Mucosa of descending colon (tissue), 3 donors: ENCODE results near the gene NKX1-2. TPM values are rescaled to one million over a fixed set of nuclear protein-coding genes. Genes with fewer than 3 reads are reported as not detected.

Experiments
- ATAC-seq: fragments of 200-7000 bp; cut with Tn5 transposase; one replicate; pipeline ENCODE4 v1.9.1; 2020; ENCODE audit warnings: mild to moderate bottlenecking, moderate library complexity
- DNase-seq, 3 donors: peaks; one replicate each; pipeline ENCODE4 v3.0.0-alpha.2; 2020
- H3K36me3 ChIP-seq: fragments of 200-600 bp; one replicate; pipeline ENCODE4 v1.8.0; 2021; ENCODE audit warnings: low read depth, mild to moderate bottlenecking
- H3K4me1 ChIP-seq: fragments of 200-600 bp; one replicate; pipeline ENCODE4 v1.8.0; 2021; ENCODE audit warnings: low read depth, mild to moderate bottlenecking
- H3K4me3 ChIP-seq: fragments of 200-600 bp; one replicate; pipeline ENCODE4 v1.8.0; 2021; ENCODE audit warnings: mild to moderate bottlenecking
- H3K9me3 ChIP-seq: fragments of 200-600 bp; one replicate; pipeline ENCODE4 v1.8.0; 2021; ENCODE audit warnings: mild to moderate bottlenecking
- CTCF ChIP-seq: fragments of 200-600 bp; IDR thresholded peaks from one replicate; pipeline ENCODE4 v1.8.0; 2022; ENCODE audit warnings: antibody characterized with exemption, mild to moderate bottlenecking
- intact Hi-C, 2 donors: fragments of 100-400 bp; cut with DNase I in 1 of 2; cut with micrococcal nuclease in 1 of 2; formaldehyde crosslinking; loops; one replicate each; pipeline versions ENCODE4 v1.11.0 to v1.11.1; 2022; cut with DNase I, micrococcal nuclease
- total RNA-seq, 3 donors: library from RNA; stranded (reverse); fragmentation: NEBNext Ultra II Directional in 2 of 3; extraction: Animal tissue kit (Norgen Biotek cat#: 25700) in 2 of 3; gene quantifications; one replicate each; pipeline versions ENCODE4 v1.2.1 to v1.2.4, GENCODE V29; 2021 to 2023
- donor health status: DM: no; HTN: no; CAD: no; lungs with moderate emphysema.
- donor health status: DM: no; HTN: no; CAD: no.
- donor health status: DM: no; HTN: yes; CAD: no.

The NKX1-2 gene
- total RNA-seq, 3 donors from 2014 or later: not detected

- peak; percentile 98 for ATAC-seq
- peak; percentile 97 to 99 (median 98) for DNase-seq
- intact Hi-C loops: no loop called here
- Histone ChIP-seq H3K9me3 (no peaks in the 10 kb centered on the region), H3K4me3 (peak within 1 kb of the TSS; percentile 54), H3K36me3 (no peaks in the 10 kb centered on the region), H3K4me1 (peaks cover 20% of the 10 kb centered on the region)
- TF ChIP-seq CTCF: no peak
These were observed 30.9 kb downstream of the NKX1-2 start, which contains the start of gene OAT for GRCh38 chr10:124418726-124419501. OAT (minus strand) TSS chr10:124418923; CDS start chr10:124412171, 6,752 bp downstream.

- ATAC-seq: peak; percentile 68
- Histone ChIP-seq H3K9me3 (no peaks in the 10 kb centered on the region), H3K4me3 (peak overlapping the region; percentile 54), H3K36me3 (no peaks in the 10 kb centered on the region), H3K4me1 (peaks cover 20% of the 10 kb centered on the region)
- peak; percentile 51 to 80 (median 77) for DNase-seq
- intact Hi-C loops: no loop called here
- no peak for TF ChIP-seq CTCF
These were observed 31.7 kb downstream of the NKX1-2 start for GRCh38 chr10:124417895-124418725.

- Histone ChIP-seq H3K4me1 (peaks cover 20% of the 10 kb centered on the region), H3K36me3 (no peaks in the 10 kb centered on the region), H3K9me3 (no peaks in the 10 kb centered on the region), H3K4me3 (no peak overlapping the region)
- DNase-seq (no peak), ATAC-seq (no peak)
- intact Hi-C loops: no loop called here
- TF ChIP-seq CTCF: no peak
These were observed 33.1 kb downstream of the NKX1-2 start for GRCh38 chr10:124416733-124417132.

GRCh38 chr10:124415210-124415609 lies 34.6 kb downstream of the NKX1-2 start:
- no peak for TF ChIP-seq CTCF
- H3K9me3 ChIP-seq: no peaks in the 10 kb centered on the region
- H3K4me3 ChIP-seq: no peak overlapping the region
- ATAC-seq: no peak
- peaks cover 10% of the 10 kb centered on the region for H3K4me1 ChIP-seq
- no peaks in the 10 kb centered on the region for H3K36me3 ChIP-seq
- intact Hi-C loops: no loop called here
- DNase-seq: no peak

- ATAC-seq (no peak), DNase-seq (no peak)
- no peak for TF ChIP-seq CTCF
- no peaks in the 10 kb centered on the region for H3K9me3 ChIP-seq
- H3K4me3 ChIP-seq: no peak overlapping the region
- no peaks in the 10 kb centered on the region for H3K36me3 ChIP-seq
- peaks cover 10% of the 10 kb centered on the region for H3K4me1 ChIP-seq
- intact Hi-C loops: no loop called here
These were observed 35.8 kb downstream of the NKX1-2 start for GRCh38 chr10:124414076-124414475.
